ENCODE data around the gene PTPN23. TPM values are rescaled to one million over a fixed set of nuclear protein-coding genes. Genes with fewer than 3 reads are reported as not detected.

PTPN23 gene
- total RNA-seq, 1 donor from 2014 or later = 50.3 TPM

DNA sequence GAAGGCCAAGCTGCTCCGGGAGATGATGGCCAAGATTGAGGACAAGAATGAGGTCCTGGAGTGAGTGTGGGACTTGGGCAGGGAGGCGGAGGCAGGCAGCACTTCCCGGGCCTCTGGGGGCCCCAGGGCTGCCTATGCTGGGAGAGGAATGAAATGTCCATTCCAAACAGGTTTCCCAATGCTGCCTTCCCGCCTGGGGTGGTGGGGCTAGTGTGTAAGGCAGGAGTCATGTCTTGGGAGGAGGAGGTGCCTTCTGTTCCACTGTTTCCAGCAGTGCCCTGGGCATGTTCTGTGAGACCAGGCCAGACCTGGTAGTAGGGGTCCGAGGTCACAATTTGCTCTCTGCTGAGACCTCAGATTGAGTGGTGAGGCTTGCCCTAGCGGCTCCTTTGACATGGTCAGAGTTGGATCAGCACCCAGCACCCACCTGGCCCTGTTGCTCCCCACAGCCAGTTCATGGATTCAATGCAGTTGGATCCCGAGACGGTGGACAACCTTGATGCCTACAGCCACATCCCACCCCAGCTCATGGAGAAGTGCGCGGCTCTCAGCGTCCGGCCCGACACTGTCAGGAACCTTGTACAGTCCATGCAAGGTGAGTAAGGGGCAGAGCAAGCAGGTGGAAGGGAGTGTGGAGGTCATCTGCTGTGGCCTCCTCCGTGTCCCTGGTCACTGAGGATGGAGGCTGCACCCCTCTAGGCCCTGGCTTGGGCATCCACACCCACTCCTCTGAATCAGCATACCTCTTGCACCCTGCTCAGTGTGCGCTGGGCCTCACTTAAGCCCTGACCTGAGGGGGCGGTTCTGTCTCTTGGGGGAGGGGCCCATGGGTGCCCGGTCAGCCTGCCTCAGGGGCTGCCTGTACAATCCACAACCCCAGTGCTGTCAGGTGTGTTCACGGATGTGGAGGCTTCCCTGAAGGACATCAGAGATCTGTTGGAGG is 27.3 kb downstream of the PTPN23 start:
- ATAC-seq (ENCODE audit: low read depth) (no peak), DNase-seq (no peak)
- Mint-ChIP-seq H3K27me3 (no peaks in the 10 kb centered on the region), H3K36me3 (ENCODE audit: low read depth) (peaks cover 68% of the 10 kb centered on the region), H3K4me3 (no peak overlapping the region), H3K27ac (no peak overlapping the region), H3K4me1 (no peaks in the 10 kb centered on the region), H3K9me3 (no peaks in the 10 kb centered on the region)
- ChIA-PET CTCF (no interaction called here), POLR2A (no interaction called here)
- intact Hi-C loops (cut with micrococcal nuclease) = no loop called here
- TF ChIP-seq, protein P1, sequence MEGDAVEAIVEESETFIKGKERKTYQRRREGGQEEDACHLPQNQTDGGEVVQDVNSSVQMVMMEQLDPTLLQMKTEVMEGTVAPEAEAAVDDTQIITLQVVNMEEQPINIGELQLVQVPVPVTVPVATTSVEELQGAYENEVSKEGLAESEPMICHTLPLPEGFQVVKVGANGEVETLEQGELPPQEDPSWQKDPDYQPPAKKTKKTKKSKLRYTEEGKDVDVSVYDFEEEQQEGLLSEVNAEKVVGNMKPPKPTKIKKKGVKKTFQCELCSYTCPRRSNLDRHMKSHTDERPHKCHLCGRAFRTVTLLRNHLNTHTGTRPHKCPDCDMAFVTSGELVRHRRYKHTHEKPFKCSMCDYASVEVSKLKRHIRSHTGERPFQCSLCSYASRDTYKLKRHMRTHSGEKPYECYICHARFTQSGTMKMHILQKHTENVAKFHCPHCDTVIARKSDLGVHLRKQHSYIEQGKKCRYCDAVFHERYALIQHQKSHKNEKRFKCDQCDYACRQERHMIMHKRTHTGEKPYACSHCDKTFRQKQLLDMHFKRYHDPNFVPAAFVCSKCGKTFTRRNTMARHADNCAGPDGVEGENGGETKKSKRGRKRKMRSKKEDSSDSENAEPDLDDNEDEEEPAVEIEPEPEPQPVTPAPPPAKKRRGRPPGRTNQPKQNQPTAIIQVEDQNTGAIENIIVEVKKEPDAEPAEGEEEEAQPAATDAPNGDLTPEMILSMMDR (IDR thresholded peaks at IDR 0.05) = no peak

DNA sequence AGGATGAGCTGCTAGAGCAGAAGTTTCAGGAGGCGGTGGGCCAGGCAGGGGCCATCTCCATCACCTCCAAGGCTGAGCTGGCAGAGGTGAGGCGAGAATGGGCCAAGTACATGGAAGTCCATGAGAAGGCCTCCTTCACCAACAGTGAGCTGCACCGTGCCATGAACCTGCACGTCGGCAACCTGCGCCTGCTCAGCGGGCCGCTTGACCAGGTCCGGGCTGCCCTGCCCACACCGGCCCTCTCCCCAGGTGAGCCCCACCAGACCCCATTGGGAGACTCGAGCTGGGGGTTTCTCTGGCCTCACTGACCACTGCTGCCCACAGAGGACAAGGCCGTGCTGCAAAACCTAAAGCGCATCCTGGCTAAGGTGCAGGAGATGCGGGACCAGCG is 28.0 kb downstream of the PTPN23 start:
- POLR2A ChIA-PET = no interaction called here
- peaks cover 2% of the 10 kb centered on the region for H3K4me1 Mint-ChIP-seq
- ATAC-seq (ENCODE audit: low read depth) (no peak), DNase-seq (no peak)
- CTCF ChIA-PET = no interaction called here
- H3K9me3 Mint-ChIP-seq = no peaks in the 10 kb centered on the region
- no peaks in the 10 kb centered on the region for H3K27me3 Mint-ChIP-seq
- H3K4me3 Mint-ChIP-seq = no peak overlapping the region
- intact Hi-C loops (cut with micrococcal nuclease) = no loop called here
- H3K36me3 Mint-ChIP-seq (ENCODE audit: low read depth) = peaks cover 68% of the 10 kb centered on the region
- TF ChIP-seq, protein P1 (IDR thresholded peaks at IDR 0.05) = no peak
- no peak overlapping the region for H3K27ac Mint-ChIP-seq

DNA sequence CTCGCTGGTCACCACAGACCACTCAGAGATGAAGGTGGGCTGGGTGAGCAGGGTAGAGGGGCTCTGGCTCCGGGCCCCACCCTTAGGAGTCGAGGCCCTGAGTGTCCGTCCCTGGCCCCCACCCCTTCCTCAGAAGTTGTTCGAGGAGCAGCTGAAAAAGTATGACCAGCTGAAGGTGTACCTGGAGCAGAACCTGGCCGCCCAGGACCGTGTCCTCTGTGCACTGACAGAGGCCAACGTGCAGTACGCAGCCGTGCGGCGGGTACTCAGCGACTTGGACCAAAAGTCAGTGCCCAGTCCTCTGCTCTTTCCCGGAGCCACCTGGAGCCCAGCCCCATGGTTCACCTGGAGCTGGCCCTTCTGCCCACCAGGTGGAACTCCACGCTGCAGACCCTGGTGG is 28.5 kb downstream of the PTPN23 start:
- DNase-seq (no peak), ATAC-seq (ENCODE audit: low read depth) (no peak)
- Mint-ChIP-seq H3K4me1 (peaks cover 6% of the 10 kb centered on the region), H3K9me3 (no peaks in the 10 kb centered on the region), H3K27me3 (no peaks in the 10 kb centered on the region), H3K36me3 (ENCODE audit: low read depth) (peaks cover 71% of the 10 kb centered on the region), H3K4me3 (no peak overlapping the region), H3K27ac (no peak overlapping the region)
- TF ChIP-seq, protein P1 (IDR thresholded peaks at IDR 0.05) = no peak
- intact Hi-C loops (cut with micrococcal nuclease) = no loop called here
- ChIA-PET CTCF (no interaction called here), POLR2A (interaction anchor here (0.6 kb wide), 1 partner anchor 27 kb away, joined by 6 read pairs; no protein-coding TSS in a partner anchor)

DNA sequence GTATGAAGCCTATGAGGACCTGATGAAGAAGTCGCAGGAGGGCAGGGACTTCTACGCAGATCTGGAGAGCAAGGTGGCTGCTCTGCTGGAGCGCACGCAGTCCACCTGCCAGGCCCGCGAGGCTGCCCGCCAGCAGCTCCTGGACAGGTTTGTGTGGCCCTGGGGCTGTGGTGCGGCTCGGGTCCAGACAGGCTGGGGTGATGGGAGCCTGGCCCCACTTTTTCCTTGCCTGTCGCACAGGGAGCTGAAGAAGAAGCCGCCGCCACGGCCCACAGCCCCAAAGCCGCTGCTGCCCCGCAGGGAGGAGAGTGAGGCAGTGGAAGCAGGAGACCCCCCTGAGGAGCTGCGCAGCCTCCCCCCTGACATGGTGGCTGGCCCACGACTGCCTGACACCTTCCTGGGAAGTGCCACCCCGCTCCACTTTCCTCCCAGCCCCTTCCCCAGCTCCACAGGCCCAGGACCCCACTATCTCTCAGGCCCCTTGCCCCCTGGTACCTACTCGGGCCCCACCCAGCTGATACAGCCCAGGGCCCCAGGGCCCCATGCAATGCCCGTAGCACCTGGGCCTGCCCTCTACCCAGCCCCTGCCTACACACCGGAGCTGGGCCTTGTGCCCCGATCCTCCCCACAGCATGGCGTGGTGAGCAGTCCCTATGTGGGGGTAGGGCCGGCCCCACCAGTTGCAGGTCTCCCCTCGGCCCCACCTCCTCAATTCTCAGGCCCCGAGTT is 29.0 kb downstream of the PTPN23 start:
- TF ChIP-seq, protein P1 (IDR thresholded peaks at IDR 0.05) = no peak
- ATAC-seq (ENCODE audit: low read depth) (no peak), DNase-seq (no peak)
- intact Hi-C loops (cut with micrococcal nuclease) = no loop called here
- ChIA-PET POLR2A (interaction anchor here (0.6 kb wide), 1 partner anchor 27 kb away, joined by 6 read pairs; no protein-coding TSS in a partner anchor), CTCF (no interaction called here)
- Mint-ChIP-seq H3K4me1 (peaks cover 12% of the 10 kb centered on the region), H3K27me3 (no peaks in the 10 kb centered on the region), H3K36me3 (ENCODE audit: low read depth) (peaks cover 76% of the 10 kb centered on the region), H3K9me3 (no peaks in the 10 kb centered on the region), H3K27ac (no peak overlapping the region), H3K4me3 (no peak overlapping the region)

DNA sequence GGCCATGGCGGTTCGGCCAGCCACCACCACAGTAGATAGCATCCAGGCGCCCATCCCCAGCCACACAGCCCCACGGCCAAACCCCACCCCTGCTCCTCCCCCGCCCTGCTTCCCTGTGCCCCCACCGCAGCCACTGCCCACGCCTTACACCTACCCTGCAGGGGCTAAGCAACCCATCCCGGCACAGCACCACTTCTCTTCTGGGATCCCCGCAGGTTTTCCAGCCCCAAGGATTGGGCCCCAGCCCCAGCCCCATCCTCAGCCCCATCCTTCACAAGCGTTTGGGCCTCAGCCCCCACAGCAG is 29.5 kb downstream of the PTPN23 start:
- DNase-seq (no peak), ATAC-seq (ENCODE audit: low read depth) (no peak)
- CTCF ChIA-PET = no interaction called here
- Mint-ChIP-seq H3K9me3 (no peaks in the 10 kb centered on the region), H3K36me3 (ENCODE audit: low read depth) (peaks cover 78% of the 10 kb centered on the region), H3K27ac (no peak overlapping the region), H3K4me1 (peaks cover 17% of the 10 kb centered on the region), H3K27me3 (no peaks in the 10 kb centered on the region), H3K4me3 (no peak overlapping the region)
- TF ChIP-seq, protein P1 (IDR thresholded peaks at IDR 0.05) = no peak
- intact Hi-C loops (cut with micrococcal nuclease) = no loop called here
- POLR2A ChIA-PET = no interaction called here
